Caco-2 (cell line): ENCODE results near the gene SLC4A7. TPM values are rescaled to one million over a fixed set of nuclear protein-coding genes. Genes with fewer than 3 reads are reported as not detected.
A peak's percentile ranks its signal among the peaks of the same experiment; 100 is the strongest.

ENCODE experiments used
- Bru-seq: library from RNA; stranded (reverse); fragments of 400-500 nt; gene quantifications from one replicate; lab custom pipeline; 2021; lab: Mats Ljungman, UMichigan
- BruChase-seq, 2 experiments: library from RNA; stranded (reverse); fragments of 400-500 nt; gene quantifications; one replicate each; lab custom pipeline; 2021; lab: Mats Ljungman, UMichigan
- BruUV-seq: library from RNA; stranded (reverse); fragments of 400-500 nt; replicated peaks from 2 replicates; lab custom pipeline; 2021; lab: Mats Ljungman, UMichigan
- CTCF ChIA-PET: fragments of 300-600 bp; sonication (Branson Sonifier 250); formaldehyde crosslinking; loops from one replicate; lab custom pipeline; 2022; ENCODE audit warnings: antibody characterized with exemption; lab: Charles Lee
- POLR2A ChIA-PET: fragments of 300-600 bp; sonication (Branson Sonifier 250); formaldehyde crosslinking; loops from one replicate; lab custom pipeline; 2022; ENCODE audit warnings: antibody characterized with exemption; lab: Charles Lee
- DNase-seq, 2 experiments: peaks; one replicate each; pipeline versions ENCODE4 v3.0.0 to v3.0.0-alpha.2; 2020 to 2022
- H3K27me3 ChIP-seq: replicated peaks from 2 replicates; pipeline ENCODE4 v1.6.0; 2011; ENCODE audit warnings: low read length; ENCODE audit not compliant: control insufficient read depth, insufficient read depth
- H3K36me3 ChIP-seq: 2 replicates; pipeline ENCODE4 v1.5.1; 2011; ENCODE audit warnings: low read length; ENCODE audit not compliant: control insufficient read depth, insufficient read depth
- H3K4me1 ChIP-seq: fragments of 250-450 bp; sonication (Bioruptor Pico); 2 replicates; pipeline ENCODE4 v1.5.1; 2020; ENCODE audit warnings: mild to moderate bottlenecking
- H3K4me3 ChIP-seq: 2 replicates; pipeline ENCODE4 v1.5.1; 2011; ENCODE audit warnings: low read depth, mild to moderate bottlenecking, control low read depth, low read length
- H3K9me3 ChIP-seq: fragments of 250-450 bp; sonication (Bioruptor Pico); 2 replicates; pipeline ENCODE4 v1.5.1; 2020; ENCODE audit warnings: mild to moderate bottlenecking, moderate library complexity
- H3K27ac Mint-ChIP-seq: one replicate; pipeline ENCODE4 v1.8.0; 2022; ENCODE audit warnings: mixed read lengths; ENCODE audit not compliant: unreplicated experiment
- H3K27me3 Mint-ChIP-seq: one replicate; pipeline ENCODE4 v1.8.0; 2022; ENCODE audit warnings: mixed read lengths; ENCODE audit not compliant: insufficient read depth, unreplicated experiment
- H3K36me3 Mint-ChIP-seq: one replicate; pipeline ENCODE4 v1.8.0; 2022; ENCODE audit warnings: mild to moderate bottlenecking, mixed read lengths; ENCODE audit not compliant: insufficient read depth, unreplicated experiment
- H3K4me1 Mint-ChIP-seq: one replicate; pipeline ENCODE4 v1.8.0; 2022; ENCODE audit warnings: low read depth, mixed read lengths; ENCODE audit not compliant: unreplicated experiment
- H3K4me3 Mint-ChIP-seq: one replicate; pipeline ENCODE4 v1.8.0; 2022; ENCODE audit warnings: mild to moderate bottlenecking, moderate library complexity, mixed read lengths; ENCODE audit not compliant: unreplicated experiment
- H3K9me3 Mint-ChIP-seq: one replicate; pipeline ENCODE4 v1.8.0; 2022; ENCODE audit warnings: mixed read lengths; ENCODE audit not compliant: unreplicated experiment
- CTCF ChIP-seq, 2 experiments: fragments of 200-600 bp in 1 of 2; IDR thresholded peaks; 1 replicate in 1 of 2; 2 replicates in 1 of 2; pipeline versions ENCODE4 v1.5.1 to v1.8.0; 2011 to 2022; ENCODE audit warnings: antibody characterized with exemption in 1 of 2, control low read depth in 1 of 2, inconsistent platforms in 1 of 2, low read depth in 1 of 2, low read length in 1 of 2, mild to moderate bottlenecking in 1 of 2, moderate library complexity in 1 of 2; ENCODE audit not compliant: insufficient read depth in 1 of 2, severe bottlenecking in 1 of 2, unreplicated experiment in 1 of 2
- intact Hi-C: fragments of 100-400 bp; cut with micrococcal nuclease; formaldehyde crosslinking; loops from one replicate; pipeline ENCODE4 v1.10.0; 2022; ENCODE audit not compliant: unreplicated experiment
- long read RNA-seq: library from polyadenylated mRNA; stranded (forward); transcript quantifications from one replicate; pipeline ENCODE4 v2.0.0, GENCODE V29; 2022
- total RNA-seq: library from RNA; stranded (reverse); gene quantifications from 2 replicates; pipeline ENCODE4 v1.2.3, GENCODE V29; 2022

Gene SLC4A7
- total RNA-seq (14.9 and 16.9 TPM in 2 replicates), Bru-seq, nascent RNA (percentile 72 among the genes with signal in this experiment), BruChase-seq, experiment 1, labeled RNA remaining after a 2-hour chase (percentile 76 among the genes with signal in this experiment), BruChase-seq, experiment 2, labeled RNA remaining after a 6-hour chase (percentile 73 among the genes with signal in this experiment)
- long read RNA-seq, partial matches to known transcripts: 0 of 2 reads
- long read RNA-seq, other reads (novel, unspliced or antisense): 2 of 2 reads

- Histone ChIP-seq H3K9me3 (no peaks in the 10 kb centered on the region), H3K4me1 (no peaks in the 10 kb centered on the region), H3K36me3 (no peaks in the 10 kb centered on the region), H3K4me3 (peak within 1 kb of the TSS; percentile 53), H3K27me3 (no peaks in the 10 kb centered on the region)
- Mint-ChIP-seq H3K36me3 (no peaks in the 10 kb centered on the region), H3K4me1 (no peaks in the 10 kb centered on the region), H3K27me3 (no peaks in the 10 kb centered on the region), H3K9me3 (no peaks in the 10 kb centered on the region), H3K27ac (peak within 1 kb of the TSS; percentile 85), H3K4me3 (peak within 1 kb of the TSS; percentile 98)
- TF ChIP-seq CTCF (IDR thresholded peaks at IDR 0.05; ENCODE audit: insufficient read depth in 1 of 2, low read depth in 1 of 2, low read length in 1 of 2, severe bottlenecking in 1 of 2, unreplicated experiment in 1 of 2): no peak
- no TSS peak for BruUV-seq
- intact Hi-C loops: loop anchor here (2.0 to 10.0 kb wide), 6 partner anchors 48 to 861 kb away; partner anchors contain the start of genes AZI2 and ZCWPW2
- POLR2A ChIA-PET: interaction anchor here (0.9 kb wide), 2 partner anchors 149 to 864 kb away, joined by 3 read pairs; no protein-coding TSS in a partner anchor
- CTCF ChIA-PET: interaction anchor here (0.7 to 1.0 kb wide), 3 partner anchors 126 to 859 kb away, joined by 3 read pairs; no protein-coding TSS in a partner anchor
- peak; percentile 95 to 97 for DNase-seq
These were observed at the start of gene SLC4A7 for GRCh38 chr3:27484015-27484844. Gene SLC4A7 (minus strand): TSS chr3:27484384. CDS start chr3:27484126, 258 bp downstream.

GRCh38 chr3:27533261-27533607, 49.0 kb upstream of the SLC4A7 start:
- H3K27me3 ChIP-seq: no peaks in the 10 kb centered on the region
- Mint-ChIP-seq H3K27ac (peak overlapping the region; percentile 76), H3K9me3 (no peaks in the 10 kb centered on the region), H3K27me3 (no peaks in the 10 kb centered on the region), H3K4me1 (peaks cover 21% of the 10 kb centered on the region), H3K36me3 (peaks cover 7% of the 10 kb centered on the region), H3K4me3 (no peak overlapping the region)
- no peaks in the 10 kb centered on the region for H3K9me3 ChIP-seq
- POLR2A ChIA-PET: no interaction called here
- no TSS peak for BruUV-seq
- CTCF ChIA-PET: interaction anchor here (0.6 to 1.3 kb wide), 2 partner anchors 25 to 148 kb away, joined by 3 to 4 read pairs; no protein-coding TSS in a partner anchor
- no peak for TF ChIP-seq CTCF (IDR thresholded peaks at IDR 0.05; ENCODE audit: insufficient read depth in 1 of 2, low read depth in 1 of 2, low read length in 1 of 2, severe bottlenecking in 1 of 2, unreplicated experiment in 1 of 2)
- intact Hi-C loops: loop anchor here (5.0 kb wide), 1 partner anchor 51 kb away; the partner anchor contains the start of gene SLC4A7
- H3K36me3 ChIP-seq: no peaks in the 10 kb centered on the region
- DNase-seq: no peak
- peaks cover 28% of the 10 kb centered on the region for H3K4me1 ChIP-seq
- H3K4me3 ChIP-seq: no peak overlapping the region
